SIG-M5 treated with dmso at 0.1 percent for 504 hours (cell line): ENCODE measurements around the gene TUBE1.

Source experiments
- DNase-seq: peaks from one replicate; lab custom pipeline; 2025; ENCODE audit not compliant: unreplicated experiment; lab: John Stamatoyannopoulos, UW

Gene TUBE1

DNA sequence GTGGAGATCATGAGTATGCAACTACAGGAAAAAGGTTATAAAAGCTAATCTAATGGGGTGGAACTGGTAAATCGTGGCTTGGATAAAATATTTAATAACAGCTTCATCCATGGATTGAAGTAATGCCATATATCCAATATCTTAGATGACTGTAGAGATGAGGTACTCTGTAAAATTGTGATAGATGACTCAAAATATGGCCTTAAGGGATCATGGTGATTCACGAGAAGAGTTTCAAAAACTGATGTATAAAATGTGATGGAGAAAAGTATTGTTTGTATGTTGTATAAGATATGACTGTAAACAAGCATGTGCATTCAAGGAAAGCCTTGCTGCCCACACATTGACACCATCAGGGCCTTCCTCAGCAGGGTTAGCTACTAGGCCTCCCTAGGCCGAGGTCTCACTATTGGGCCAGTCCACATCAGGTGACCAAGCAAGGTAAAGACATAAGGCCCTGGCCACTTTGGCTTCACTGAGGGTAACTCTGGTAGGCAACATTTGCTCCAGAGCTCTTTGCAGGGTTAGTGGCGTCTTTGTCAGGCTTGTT lies 51.1 kb downstream of the TUBE1 start:
- no peak for DNase-seq

DNA sequence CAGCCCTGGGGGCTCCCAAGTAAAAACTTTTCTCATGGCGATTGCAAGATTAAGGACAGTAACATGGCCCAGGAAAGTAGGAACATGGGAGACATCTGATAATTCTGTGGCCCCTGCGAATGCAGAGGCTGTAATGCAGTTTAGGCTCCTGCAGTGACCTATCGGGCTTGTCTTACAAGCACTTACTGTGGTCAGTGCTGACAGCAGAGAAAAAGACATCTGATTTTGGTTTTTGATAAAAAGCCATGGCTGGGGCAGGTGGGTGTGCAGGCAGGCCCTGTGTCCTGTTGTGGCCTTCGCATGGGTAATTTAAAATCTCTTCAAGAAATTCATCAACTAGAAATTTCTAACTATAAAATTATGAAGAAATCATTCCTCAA lies 52.7 kb downstream of the TUBE1 start:
- DNase-seq: no peak

DNA sequence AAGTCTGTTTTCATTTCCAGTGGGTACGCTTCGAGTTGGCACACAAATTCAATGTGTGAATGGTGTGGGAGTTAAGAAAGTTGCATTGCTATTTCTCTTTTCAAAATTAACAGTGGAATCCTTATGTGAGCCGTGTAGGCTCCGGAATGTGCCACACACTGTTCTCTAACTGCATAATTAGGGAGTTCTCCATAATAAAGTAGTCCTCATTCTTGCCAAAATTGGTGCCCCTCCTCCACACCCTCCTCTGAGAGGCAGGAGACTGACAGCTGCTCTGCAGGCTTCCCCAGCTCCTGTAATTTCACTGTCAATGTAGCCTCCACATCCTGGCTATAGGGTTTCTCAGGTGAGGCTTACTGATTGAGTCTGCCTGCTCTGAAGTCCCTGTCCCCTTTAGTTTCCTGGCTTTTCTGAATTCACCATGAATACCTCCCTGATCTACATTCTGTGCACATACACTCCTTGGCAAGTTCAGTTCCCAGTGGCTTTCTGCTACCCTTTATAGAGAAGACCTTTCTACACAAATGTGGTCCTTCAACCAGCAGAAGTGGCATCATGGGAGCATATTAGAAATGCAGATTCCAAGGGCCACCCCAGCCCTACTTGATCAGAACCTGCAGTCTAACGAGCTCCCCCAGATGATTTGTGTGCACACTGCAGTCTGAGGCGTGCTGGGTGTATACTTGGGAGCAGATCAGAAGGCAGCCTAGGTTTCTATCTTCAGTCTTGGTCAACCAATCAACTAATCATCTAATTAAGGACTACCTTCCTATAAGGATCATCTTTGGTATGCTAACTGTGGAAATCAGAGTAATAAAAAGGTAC lies 53.3 kb downstream of the TUBE1 start:
- no peak for DNase-seq

DNA sequence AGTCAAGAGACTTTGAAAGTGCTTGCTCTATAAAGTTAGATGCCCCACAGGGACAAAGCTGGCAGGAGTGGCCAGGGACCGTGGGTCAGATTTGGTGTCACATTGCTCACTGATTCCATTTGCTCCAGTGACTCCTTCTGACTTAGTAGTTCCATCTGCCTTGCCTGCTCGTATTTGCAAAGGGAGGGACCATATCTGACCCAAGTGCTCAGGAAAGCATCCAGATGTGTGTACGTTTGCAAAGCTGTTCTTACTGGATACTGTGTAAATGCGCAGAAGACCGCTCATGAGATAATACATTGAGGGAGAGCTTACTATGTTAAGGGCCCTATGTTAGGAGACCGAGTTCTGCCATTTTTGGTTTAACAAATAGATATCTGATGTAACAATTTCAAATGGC lies 54.6 kb downstream of the TUBE1 start:
- DNase-seq: no peak

DNA sequence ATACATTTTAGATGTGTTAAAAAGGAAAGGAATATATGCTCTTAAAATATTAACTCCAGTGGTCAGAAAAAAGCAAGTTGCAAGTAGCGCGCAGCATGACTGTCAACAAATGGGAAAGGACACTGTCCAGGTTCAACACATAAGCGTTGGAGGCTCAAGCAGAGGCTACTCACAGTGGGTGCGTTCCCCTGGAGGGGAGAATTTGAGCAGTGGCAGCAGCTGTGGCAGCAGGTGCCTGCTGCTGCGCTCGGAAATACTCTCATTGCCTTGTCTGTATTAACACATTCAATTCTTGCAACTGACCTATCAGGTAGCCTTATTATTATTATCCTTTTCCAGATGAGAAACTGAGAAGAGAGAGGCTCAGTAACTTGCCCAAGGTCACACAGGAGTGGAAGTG lies 55.3 kb downstream of the TUBE1 start:
- DNase-seq: no peak

DNA sequence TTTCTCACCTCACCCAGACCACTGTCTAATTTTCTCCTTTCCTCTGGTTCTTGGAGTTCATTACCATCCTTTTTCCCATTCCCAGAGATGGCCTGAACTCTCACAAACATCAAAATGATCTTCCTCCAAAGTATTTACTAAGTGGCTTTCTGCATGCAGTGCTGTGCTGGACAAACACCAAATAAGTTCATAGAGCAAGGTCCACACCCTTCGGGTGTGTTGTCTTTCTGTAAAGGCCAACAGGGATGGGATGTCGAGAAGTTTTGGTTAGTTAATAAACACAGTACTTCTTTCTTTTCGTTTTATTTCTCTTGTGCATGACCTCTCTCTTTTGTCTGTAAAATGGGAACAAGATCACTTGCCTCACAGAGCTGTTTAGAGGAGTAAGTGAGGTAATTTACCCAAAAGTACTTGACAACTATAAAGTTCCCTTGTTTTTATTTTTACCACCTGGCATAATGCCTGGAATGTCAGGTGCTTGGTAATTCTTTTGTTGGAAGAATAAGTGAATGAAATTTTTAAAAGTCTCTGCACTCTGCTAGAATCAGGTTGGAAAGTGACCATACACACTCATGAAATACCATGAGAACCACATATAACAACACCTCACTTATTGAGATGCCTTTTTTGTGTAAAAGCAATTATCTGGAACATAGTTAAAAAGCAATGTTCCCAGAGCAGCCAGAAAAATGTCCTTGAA lies 56.2 kb downstream of the TUBE1 start:
- no peak for DNase-seq

DNA sequence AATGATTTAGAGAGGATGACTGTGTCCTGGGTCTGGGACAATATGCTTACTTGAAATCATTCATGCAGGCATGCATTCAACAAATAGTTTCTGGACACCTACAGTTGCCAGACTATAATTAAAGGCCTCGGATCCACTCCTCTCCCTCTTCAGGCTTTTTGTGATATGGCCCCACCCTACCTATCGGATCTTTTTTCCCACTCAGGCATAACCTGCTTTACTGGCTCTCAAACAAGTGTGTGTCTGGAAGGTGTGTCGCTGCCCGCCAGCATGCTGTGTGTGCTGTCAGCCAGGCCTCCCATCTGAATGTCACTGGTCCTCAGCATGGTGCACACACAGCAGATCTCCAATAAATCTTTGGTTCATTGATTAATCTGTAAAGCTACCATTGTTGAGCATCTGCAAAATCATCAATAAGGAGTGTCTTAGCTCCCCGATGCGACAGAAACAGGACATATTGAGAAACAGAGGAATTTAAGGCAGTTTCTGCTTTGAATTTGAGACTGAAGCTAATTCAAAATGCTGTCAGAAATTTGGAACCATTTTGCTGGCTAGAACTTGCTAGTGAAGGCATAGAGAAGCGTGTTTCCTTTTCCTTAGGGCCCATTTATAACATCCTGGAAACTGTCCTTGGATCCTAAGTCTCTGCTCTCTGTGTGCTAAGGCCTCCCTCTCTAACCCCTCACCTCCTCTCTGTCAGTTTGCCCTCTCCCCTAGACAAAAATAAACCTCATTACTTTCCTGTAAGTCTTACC lies 56.9 kb downstream of the TUBE1 start:
- DNase-seq: no peak

DNA sequence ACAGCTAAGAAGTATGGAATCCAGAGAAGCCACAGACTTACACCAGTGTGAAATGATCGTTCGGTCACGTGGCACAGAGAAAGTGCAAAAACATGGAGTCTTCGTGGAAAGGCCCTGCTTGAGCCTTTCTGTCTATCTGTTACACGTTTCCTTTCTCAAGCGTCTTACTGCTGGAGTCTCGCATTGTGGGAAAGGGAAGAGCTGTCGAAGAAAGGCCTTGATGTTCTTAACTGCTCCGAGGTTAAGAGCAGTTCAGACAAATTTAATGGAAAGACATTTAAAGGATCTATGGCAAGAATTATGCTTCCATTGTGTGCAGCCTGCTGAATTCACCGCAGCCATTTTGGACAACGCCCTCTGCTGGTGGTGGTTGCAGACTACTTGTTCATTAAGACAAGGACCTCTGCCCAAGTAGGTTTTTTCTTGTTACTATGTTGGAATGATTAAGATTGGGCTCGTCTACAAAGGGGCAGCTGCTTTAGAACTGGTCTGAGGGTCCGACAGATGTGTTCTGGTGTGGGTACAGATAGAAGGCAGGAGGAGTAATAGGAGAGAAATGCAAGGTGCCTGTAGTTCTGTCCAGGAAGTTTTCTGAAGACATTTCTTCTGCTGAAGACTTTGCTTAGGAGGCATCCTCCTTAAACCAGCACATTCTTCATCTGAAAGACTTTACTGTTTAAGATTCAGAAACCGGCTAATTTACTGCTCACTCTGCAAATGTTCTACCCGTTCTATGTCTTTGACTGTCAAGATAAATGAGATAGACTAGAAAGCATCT lies 58.0 kb downstream of the TUBE1 start:
- DNase-seq: peak; percentile 62

DNA sequence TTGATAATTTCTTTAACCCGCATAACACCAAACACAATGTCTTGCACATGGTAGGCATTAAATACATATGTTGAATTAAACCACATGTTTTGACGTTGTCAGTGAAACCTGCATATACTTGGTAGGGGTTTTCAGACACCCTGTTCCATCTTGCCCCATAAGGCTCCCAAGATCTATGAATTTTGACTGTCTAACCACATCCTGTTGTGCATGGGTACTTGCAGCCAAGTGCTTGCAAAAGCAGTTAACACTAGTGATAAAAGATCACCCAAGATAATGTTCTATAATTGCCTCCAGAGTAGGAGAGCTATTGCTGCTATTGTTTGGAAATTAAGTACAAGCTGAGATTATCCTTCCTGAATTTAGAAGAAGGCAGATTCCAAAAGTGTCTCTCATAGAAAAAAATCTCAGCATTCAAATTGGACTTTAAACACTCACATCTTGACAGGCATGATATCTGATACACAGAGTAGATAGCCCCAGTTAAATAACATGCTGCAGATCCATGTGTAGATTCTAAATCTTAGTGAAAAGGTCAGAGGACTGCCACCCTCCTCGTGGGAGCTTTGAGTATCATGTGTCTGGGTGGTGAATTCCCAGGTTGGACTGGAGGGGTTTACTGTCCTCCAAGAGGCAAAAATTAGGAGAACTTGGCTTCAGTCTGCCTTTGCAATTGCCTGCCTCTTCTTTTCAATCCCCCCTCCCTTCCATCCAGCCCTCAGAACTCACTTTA lies 59.2 kb downstream of the TUBE1 start:
- DNase-seq: no peak

DNA sequence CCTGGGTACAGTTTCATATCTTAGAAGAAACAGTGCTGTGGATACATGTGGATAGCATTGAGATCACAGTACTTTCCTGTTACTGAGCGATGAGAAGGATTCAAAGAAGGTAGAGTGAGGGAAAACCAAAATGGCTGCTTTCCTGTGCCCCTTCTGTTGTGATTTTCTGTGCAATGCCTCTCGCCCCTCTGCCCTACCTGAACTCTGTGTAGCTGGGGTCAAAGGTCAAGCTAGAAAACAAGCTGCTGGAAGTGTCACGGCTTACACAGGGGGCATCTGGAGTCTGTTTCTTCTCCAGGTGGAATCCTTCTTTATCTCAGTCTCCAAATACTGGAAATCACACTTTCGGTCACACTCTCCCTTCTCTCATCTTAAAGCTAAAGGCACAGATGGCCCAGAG lies 60.3 kb downstream of the TUBE1 start:
- no peak for DNase-seq

DNA sequence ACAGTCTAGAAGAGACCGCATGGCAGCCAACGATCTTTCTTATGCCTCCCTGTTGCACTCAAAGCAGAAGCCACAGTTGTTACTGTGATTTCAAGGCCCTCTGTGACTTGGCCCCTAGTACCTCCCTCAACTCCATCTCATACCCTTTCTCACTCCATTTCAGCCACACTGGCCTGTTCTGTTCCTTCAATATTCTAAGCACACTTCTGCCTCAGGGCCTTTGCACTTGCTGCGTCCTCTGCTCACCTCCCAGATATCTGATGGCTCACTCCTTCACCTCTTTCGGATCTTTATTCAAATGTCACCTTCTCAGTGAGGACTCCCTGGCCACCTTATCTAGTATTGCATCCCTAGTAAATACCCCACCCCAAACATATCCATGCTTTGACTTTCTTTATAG lies 62.8 kb downstream of the TUBE1 start:
- no peak for DNase-seq

DNA sequence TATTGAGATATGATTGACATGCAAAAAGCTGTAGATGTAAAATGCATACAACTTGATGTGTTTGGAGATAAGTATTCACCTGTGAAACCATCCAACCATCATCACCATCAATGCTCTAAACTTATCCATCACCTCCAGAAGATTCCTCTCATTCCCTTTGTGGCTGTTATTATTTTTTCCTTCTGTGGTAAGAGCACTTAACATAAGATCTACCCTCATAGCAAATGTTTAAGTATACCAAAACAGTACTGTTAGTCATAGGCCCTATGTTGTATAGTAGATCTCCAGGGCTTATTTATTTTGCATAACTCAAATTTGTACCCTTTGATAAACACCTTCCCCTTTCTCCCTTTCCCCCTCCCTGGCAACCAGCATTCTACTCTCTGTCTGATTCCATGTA lies 64.5 kb downstream of the TUBE1 start:
- no peak for DNase-seq

DNA sequence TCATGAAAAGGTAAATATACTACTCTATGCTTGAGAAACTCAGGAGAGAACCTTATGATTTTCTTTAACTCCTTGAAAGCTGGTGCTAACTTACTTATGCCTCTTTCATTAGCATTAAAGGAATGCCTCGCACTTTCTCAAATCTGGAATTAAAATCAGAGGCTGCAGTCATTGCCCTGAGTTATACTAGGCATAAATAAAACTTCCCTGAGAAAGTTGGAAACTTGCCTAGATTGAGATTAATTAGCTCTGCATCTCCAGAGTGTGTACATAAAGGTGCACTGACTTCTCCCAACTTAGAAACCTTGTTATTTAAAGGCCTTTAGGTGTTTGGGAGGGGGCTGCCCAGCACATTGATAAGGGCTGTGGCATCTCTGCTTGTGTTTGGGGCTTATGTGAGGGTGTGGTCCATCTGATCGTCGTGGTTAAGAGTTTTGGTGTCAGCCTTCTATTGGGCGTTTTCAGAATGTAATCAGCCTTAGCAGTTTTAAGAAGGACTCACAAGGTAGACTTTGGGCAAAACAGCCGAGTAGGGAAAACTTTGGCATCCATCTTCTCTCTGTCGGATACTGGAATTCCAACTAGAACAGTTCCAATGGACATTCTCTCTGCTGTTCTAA lies 65.5 kb downstream of the TUBE1 start:
- no peak for DNase-seq
